Lower leg skin (tissue), 4 donors: ENCODE measurements around the gene OTUD5. TPM values are rescaled to one million over a fixed set of nuclear protein-coding genes. Genes with fewer than 3 reads are reported as not detected.

Experiments
- DNase-seq, 2 donors: peaks; one replicate each; pipeline ENCODE4 v3.0.0-alpha.2; 2019; ENCODE audit warnings: low spot score in 2 of 2
- H3K4me3 ChIP-seq: fragments of 200-600 bp; sonication (generic); 2 replicates; pipeline ENCODE4 v1.5.1; 2017; ENCODE audit warnings: mild to moderate bottlenecking, low read depth; ENCODE audit not compliant: poor library complexity, severe bottlenecking
- POLR2A ChIP-seq, 2 donors: fragments of 450-650 bp; IDR thresholded peaks; one replicate each; pipeline ENCODE4 v1.6.1; 2016 to 2017; ENCODE audit warnings: antibody characterized with exemption in 2 of 2, mild to moderate bottlenecking in 1 of 2, moderate library complexity in 1 of 2
- WGBS, 2 donors: methylation state at CpG; one replicate each; pipeline ENCODE4 v1.1.5; 2018; 5-methylcytosine and 5-hydroxymethylcytosine counted together
- intact Hi-C: fragments of 100-400 bp; cut with DNase I; formaldehyde crosslinking; loops from one replicate; pipeline ENCODE4 v1.15.0; 2023; ENCODE audit warnings: low total_unique reads
- total RNA-seq, 4 donors: library from RNA; depleted of rRNA; stranded (reverse); fragments of >200 nt; gene quantifications; one replicate each; pipeline ENCODE4 v1.1.0, GENCODE V29; 2016
- TF ChIP-seq, protein P1 (sequence below), 3 donors: fragments of 450-650 bp; IDR thresholded peaks; one replicate each; pipeline ENCODE4 v1.5.1; 2016; ENCODE audit warnings: antibody characterized with exemption in 3 of 3, mild to moderate bottlenecking in 3 of 3, moderate library complexity in 2 of 3

Gene OTUD5
- total RNA-seq, 4 donors from 2014 or later = 47.2 to 66.8 (median 53.6) TPM

DNA sequence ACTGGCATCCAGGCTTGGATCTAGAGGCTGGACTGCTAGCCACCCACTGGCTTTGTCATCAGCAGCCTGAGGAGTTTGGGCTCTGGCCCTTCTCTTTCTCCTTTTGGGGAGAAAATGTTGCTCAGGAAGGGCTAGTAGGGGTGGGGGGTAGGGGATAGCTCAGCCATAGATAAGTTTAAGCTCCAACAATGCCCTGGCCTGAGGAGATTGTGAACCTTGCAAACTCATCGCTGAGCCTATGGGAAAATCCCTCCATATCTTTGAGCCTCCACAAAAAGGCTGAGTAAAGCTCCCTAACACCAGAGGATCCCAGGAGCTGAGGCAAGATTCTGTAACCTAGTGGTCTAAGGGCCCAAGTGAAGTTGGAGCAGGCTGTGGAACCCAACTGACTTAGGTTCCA lies 8.8 kb downstream of the OTUD5 start:
- DNase-seq = no peak
- H3K4me3 ChIP-seq = no peak overlapping the region
- TF ChIP-seq, protein P1, sequence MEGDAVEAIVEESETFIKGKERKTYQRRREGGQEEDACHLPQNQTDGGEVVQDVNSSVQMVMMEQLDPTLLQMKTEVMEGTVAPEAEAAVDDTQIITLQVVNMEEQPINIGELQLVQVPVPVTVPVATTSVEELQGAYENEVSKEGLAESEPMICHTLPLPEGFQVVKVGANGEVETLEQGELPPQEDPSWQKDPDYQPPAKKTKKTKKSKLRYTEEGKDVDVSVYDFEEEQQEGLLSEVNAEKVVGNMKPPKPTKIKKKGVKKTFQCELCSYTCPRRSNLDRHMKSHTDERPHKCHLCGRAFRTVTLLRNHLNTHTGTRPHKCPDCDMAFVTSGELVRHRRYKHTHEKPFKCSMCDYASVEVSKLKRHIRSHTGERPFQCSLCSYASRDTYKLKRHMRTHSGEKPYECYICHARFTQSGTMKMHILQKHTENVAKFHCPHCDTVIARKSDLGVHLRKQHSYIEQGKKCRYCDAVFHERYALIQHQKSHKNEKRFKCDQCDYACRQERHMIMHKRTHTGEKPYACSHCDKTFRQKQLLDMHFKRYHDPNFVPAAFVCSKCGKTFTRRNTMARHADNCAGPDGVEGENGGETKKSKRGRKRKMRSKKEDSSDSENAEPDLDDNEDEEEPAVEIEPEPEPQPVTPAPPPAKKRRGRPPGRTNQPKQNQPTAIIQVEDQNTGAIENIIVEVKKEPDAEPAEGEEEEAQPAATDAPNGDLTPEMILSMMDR (IDR thresholded peaks at IDR 0.05) = no peak
- intact Hi-C loops = no loop called here
- WGBS, 2 donors = 92 to 100% methylated on average over 1 of the region's 1 CpG

DNA sequence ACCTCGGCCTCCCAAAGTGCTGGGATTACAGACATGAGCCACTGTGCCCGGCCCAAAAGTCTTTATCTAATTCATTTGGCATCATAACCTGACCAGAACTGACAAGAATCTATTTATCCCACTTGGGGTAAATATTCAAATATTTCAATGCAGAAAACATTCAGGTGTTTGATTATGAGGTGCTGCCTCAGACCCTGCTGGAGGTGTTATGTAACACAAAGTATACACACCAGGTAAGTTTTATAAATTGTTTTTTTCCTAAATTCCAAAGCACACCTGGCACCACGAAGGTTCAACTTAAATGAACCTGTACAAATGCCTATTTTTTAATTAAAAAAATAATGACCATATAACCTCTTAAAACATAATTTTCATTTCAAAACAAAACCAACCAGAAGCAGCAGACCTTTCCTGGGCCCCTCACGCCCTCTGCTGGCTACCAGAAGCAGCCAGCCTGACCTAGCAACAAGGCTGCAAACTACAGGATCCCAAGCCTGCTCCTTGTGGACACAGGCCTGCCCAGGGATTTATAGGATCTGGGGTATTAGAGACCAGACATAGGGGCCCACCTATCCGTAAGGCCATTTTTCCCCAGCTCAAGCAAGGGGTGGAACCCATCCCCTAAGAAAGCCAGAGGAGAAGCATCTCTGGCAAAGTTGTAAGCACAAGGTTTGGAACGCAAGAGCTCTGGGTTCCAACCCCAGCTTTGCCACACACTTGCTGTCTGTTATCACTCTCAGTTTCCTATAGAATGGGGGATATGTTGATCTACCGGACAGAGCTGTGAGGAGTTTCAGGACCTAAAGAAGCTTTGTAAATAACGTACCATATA lies 11.7 kb downstream of the OTUD5 start:
- TF ChIP-seq, protein P1 (IDR thresholded peaks at IDR 0.05) = no peak
- no peak for TF ChIP-seq POLR2A (IDR thresholded peaks at IDR 0.05)
- no peak for DNase-seq
- intact Hi-C loops = no loop called here
- H3K4me3 ChIP-seq = no peak overlapping the region
- 50 to 53% methylated on average over 8 of the region's 8 CpGs for WGBS, 2 donors

DNA sequence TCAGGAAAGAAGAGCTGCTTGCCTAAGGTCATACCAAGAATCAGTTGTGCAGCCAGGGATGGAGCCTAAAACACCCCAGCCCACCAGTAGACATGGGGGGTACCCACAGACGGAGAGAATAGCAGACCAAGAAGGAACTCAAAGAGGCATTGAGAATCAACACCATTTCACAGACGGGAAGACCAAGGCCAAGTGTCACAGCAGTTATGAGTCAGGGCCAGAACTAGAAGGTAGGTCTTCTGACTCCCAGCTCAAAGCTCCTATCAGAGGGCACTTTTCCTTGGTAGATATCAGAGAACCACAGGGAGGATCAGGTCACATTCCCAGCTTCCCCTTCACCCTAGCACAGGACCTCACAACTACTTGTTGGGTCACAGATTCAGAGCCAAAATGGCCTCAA lies 14.5 kb downstream of the OTUD5 start:
- WGBS, 2 donors = 74 to 86% methylated on average over 2 of the region's 2 CpGs
- intact Hi-C loops = no loop called here

DNA sequence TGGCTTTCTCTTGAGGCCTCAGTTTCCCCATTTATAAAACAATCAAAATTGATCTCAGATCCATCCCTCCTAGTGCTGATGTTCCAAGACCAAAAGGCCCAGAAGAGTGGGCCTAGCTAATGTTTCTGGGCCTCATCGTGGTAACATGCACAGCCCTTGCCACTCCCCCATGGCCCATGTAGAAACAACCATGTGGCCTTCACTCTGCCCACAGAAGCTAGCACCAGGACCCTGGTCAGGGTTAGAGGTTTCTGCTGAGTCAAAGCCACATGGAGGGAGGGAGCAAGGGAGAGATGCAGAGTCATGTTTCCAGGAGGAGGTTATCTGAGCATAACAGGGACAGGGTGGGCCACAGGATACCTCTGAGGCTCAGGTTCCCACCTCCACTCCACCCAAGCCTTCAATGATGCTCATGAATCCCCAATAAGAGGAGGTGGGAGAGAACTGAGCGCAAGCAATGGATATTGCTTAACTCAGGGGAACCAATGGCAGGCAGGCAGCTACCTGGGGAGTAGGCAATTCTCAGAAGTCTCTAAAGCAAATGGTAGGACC lies 16.9 kb downstream of the OTUD5 start:
- WGBS, 2 donors = 83% methylated on average over 2 of the region's 2 CpGs
- no peak overlapping the region for H3K4me3 ChIP-seq
- DNase-seq = no peak
- TF ChIP-seq, protein P1 (IDR thresholded peaks at IDR 0.05) = no peak
- no peak for TF ChIP-seq POLR2A (IDR thresholded peaks at IDR 0.05)
- intact Hi-C loops = no loop called here

More for the DNA sequence above, 14.5 kb downstream of the OTUD5 start:
- no peak for DNase-seq
- H3K4me3 ChIP-seq = no peak overlapping the region
- TF ChIP-seq, protein P1 (IDR thresholded peaks at IDR 0.05) = no peak
- TF ChIP-seq POLR2A (IDR thresholded peaks at IDR 0.05) = no peak

DNA sequence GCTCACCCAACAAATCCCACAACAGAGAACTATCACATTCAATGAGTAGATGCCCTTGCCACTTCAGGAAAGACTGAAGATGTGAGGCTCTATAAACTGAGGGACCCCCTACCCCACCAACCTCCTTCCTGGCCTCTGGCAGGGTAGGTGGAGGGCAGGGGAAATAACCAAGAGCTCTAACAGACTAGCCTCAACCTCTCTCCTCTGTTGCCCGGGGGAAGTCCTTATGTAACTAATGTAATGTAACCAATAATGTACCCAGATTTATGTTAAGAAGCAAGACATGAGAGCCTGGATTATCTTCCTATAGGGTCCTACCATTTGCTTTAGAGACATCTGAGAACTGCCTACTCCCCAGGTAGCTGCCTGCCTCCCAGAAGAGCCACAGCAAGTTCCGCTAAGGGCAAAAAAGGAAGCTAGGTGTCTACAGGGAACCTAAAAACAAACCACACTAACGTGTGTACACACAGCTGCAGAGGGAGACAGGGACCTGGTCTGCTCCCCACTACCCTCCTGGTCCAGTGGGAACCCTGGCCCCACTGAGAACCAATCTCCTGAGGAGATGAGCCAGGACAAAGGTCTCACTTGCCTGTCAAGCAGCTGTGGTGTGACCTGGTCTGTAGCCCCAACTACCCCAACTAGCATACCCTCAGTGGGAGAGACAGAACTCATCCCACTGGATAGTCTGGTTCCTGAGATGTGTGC lies 17.7 kb downstream of the OTUD5 start:
- TF ChIP-seq, protein P1 (IDR thresholded peaks at IDR 0.05) = no peak
- no peak for TF ChIP-seq POLR2A (IDR thresholded peaks at IDR 0.05)
- 77% methylated on average over 3 of the region's 3 CpGs for WGBS, 2 donors
- intact Hi-C loops = no loop called here
- DNase-seq = no peak
- no peak overlapping the region for H3K4me3 ChIP-seq
